Prostate gland (tissue), 2 donors: ENCODE results near the gene TNFAIP1. TPM values are rescaled to one million over a fixed set of nuclear protein-coding genes. Genes with fewer than 3 reads are reported as not detected.

Experiments
- DNase-seq: peaks from one replicate; pipeline ENCODE4 v3.0.0-alpha.2; 2019; ENCODE audit warnings: low spot score
- H3K27ac ChIP-seq, 2 donors: fragments of 200-600 bp; sonication (generic); 2 replicates each; pipeline ENCODE4 v1.5.1; 2017 to 2019
- H3K27me3 ChIP-seq: fragments of 200-600 bp; sonication (generic); replicated peaks from 2 replicates; pipeline ENCODE4 v1.5.1; 2019; ENCODE audit not compliant: insufficient read depth
- H3K36me3 ChIP-seq, 2 donors: fragments of 200-600 bp; sonication (generic); 1 replicate in 1 of 2; 2 replicates in 1 of 2; pipeline versions ENCODE4 v1.5.1 to v1.8.1; 2017 to 2019
- H3K4me1 ChIP-seq: fragments of 200-600 bp; sonication (generic); replicated peaks from 2 replicates; pipeline ENCODE4 v1.5.1; 2019
- H3K4me3 ChIP-seq, 2 donors: fragments of 200-600 bp; sonication (generic); 2 replicates each; pipeline ENCODE4 v1.5.1; 2017 to 2019
- H3K9me3 ChIP-seq: fragments of 200-600 bp; sonication (generic); 2 replicates; pipeline ENCODE4 v1.5.1; 2017
- CTCF ChIP-seq, 4 experiments: fragments of 200-600 bp in 2 of 4; fragments of 450-650 bp in 2 of 4; sonication (generic) in 2 of 4; IDR thresholded peaks; 1 replicate in 3 of 4; 2 replicates in 1 of 4; pipeline ENCODE4 v1.5.1; 2016 to 2019; ENCODE audit warnings: antibody characterized with exemption in 4 of 4, mild to moderate bottlenecking in 2 of 4, moderate library complexity in 2 of 4
- POLR2A ChIP-seq: fragments of 450-650 bp; IDR thresholded peaks from one replicate; pipeline ENCODE4 v1.6.1; 2016; ENCODE audit warnings: antibody characterized with exemption, mild to moderate bottlenecking
- POLR2AphosphoS5 ChIP-seq: sonication (generic); formaldehyde crosslinking; IDR thresholded peaks from one replicate; pipeline ENCODE4 v1.6.1; 2017; ENCODE audit warnings: antibody characterized with exemption
- WGBS: methylation state at CpG from one replicate; pipeline ENCODE4 v1.1.5; 2018; 5-methylcytosine and 5-hydroxymethylcytosine counted together
- intact Hi-C: fragments of 100-400 bp; cut with DNase I; formaldehyde crosslinking; loops from one replicate; pipeline ENCODE4 v1.14.2; 2022
- total RNA-seq, 2 donors: library from RNA; depleted of rRNA; stranded (reverse); fragments of >200 nt; gene quantifications; one replicate each; pipeline ENCODE4 v1.1.0, GENCODE V29; 2016

The TNFAIP1 gene
- total RNA-seq, 2 donors from 2014 or later: 32.2 to 63.1 TPM

DNA sequence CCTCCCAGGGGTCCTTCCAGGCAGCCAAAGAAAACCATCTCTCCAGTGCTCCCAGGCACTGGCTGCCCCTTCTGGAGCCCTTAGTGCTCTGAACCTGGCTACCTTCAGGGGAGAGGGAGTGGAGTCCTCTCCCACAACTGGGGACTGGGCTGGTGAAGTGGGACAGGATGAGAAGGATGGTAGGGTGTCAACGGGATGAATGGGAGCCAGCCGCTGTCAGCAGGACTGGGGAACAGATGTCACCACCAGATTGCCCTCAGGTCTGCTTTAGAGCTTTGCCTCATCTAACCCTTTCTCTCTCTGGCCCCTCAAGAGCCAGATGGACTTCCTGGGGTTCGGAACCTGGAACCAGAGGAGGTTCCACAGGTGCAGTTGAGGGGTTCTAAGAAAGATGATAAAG lies 29.9 kb downstream of the TNFAIP1 start:
- H3K9me3 ChIP-seq: no peaks in the 10 kb centered on the region
- H3K36me3 ChIP-seq: peaks cover 3 to 5% of the 10 kb centered on the region in 2 donors
- no peaks in the 10 kb centered on the region for H3K27me3 ChIP-seq
- H3K4me3 ChIP-seq: no peak overlapping the region
- DNase-seq: no peak
- 92% methylated on average over 3 of the region's 3 CpGs for WGBS
- no peak overlapping the region for H3K27ac ChIP-seq
- TF ChIP-seq POLR2AphosphoS5 (no peak), CTCF (IDR thresholded peaks at IDR 0.05) (no peak), POLR2A (no peak)
- H3K4me1 ChIP-seq: no peaks in the 10 kb centered on the region
- intact Hi-C loops: no loop called here

DNA sequence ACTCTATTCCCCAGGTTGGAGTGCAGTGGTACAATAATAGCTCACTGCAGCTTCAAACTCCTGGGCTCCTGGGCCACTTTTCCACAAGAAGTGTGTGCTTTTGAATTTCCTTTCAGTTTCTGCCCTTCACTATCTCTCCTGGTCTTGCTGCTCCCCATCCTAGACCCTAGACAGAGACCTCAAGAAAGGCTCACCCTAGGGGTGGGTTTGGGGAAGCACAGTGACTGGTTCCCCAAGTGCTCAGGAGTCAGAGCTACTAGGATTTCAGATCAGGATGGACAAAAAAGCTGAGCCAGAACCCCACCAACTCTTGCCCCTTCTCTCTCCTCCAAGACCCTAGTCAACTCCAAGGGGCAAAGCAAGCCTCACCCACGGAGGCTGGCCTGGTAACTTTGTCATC lies 31.0 kb downstream of the TNFAIP1 start:
- Histone ChIP-seq H3K4me1 (no peaks in the 10 kb centered on the region), H3K27me3 (no peaks in the 10 kb centered on the region), H3K9me3 (no peaks in the 10 kb centered on the region), H3K4me3 (no peak overlapping the region), H3K27ac (no peak overlapping the region), H3K36me3 (peaks cover 0 to under 1% of the 10 kb centered on the region in 2 donors)
- TF ChIP-seq POLR2AphosphoS5 (no peak), POLR2A (no peak), CTCF (IDR thresholded peaks at IDR 0.05) (no peak)
- intact Hi-C loops: no loop called here
- whole genome bisulfite sequencing: 58% methylated on average over 1 of the region's 1 CpG
- no peak for DNase-seq

DNA sequence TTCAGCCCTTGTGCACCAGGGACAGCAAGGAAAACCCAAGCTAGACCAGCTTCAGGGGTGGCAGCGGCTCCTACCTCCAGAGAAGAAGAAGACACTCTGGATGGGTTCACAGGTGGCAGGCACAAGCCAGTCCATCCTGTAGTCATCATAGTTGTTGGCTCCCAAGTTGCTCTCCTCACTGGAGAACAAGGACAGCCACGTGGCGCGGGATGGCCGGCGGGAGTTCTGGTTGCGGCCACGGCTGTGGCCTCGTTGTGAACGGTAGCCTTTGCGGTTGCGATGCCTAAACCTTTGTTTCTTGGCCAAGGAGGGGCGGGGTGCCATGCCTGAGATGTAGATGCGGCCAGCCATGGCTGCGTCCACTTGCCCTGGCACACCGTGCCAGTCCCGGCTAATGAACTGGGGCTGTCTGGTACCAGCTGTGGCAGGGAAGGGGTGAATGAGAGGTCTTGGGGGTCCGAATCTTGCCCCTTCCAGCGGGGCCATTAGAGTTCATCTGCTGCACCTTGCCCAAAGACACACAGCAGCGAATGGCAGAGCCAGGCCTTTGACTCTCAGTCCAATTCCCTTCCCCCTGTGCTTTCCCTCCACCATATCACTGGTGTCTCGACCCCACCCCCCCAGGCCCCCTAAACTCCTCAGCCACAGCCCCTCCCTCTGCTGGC lies 32.2 kb downstream of the TNFAIP1 start:
- 79% methylated on average over 18 of the region's 21 CpGs for WGBS
- intact Hi-C loops: no loop called here
- TF ChIP-seq CTCF (IDR thresholded peaks at IDR 0.05): no peak
- no peak for TF ChIP-seq POLR2AphosphoS5
- TF ChIP-seq POLR2A: no peak
- no peak overlapping the region for H3K4me3 ChIP-seq
- no peak for DNase-seq
- no peaks in the 10 kb centered on the region for H3K9me3 ChIP-seq
- H3K27ac ChIP-seq: no peak overlapping the region
- H3K27me3 ChIP-seq: no peaks in the 10 kb centered on the region
- H3K36me3 ChIP-seq: no peaks in the 10 kb centered on the region
- no peaks in the 10 kb centered on the region for H3K4me1 ChIP-seq

DNA sequence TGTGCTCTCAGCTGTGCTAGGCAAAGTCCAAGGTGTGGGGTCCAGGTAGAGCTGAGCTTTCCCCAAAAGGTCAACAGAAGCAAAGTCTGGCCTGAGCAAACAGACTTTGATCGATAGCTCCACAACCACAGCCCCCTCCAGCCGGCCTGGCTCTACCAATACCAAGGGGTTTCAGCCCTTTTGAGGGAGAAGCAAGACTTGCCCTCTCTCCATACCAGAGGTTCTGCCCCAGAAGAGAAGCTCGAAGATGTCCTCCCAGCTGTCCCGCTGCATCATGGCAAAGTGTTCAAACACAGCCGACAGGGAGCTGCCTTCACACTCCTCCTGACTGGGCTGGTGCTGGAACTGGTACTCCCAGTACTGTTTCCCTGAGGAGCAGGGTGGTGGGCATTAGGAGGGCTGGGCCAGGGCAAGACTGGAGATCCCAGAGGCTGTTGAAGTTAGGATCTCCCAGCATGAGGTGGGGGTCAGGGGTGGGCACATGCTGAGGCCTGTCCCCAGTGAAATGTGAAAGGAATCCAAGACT lies 32.8 kb downstream of the TNFAIP1 start:
- intact Hi-C loops: no loop called here
- no peaks in the 10 kb centered on the region for H3K4me1 ChIP-seq
- H3K27me3 ChIP-seq: no peaks in the 10 kb centered on the region
- no peaks in the 10 kb centered on the region for H3K36me3 ChIP-seq
- no peak overlapping the region for H3K4me3 ChIP-seq
- no peak overlapping the region for H3K27ac ChIP-seq
- WGBS: 85% methylated on average over 5 of the region's 5 CpGs
- no peaks in the 10 kb centered on the region for H3K9me3 ChIP-seq
- no peak for DNase-seq
- TF ChIP-seq POLR2A (no peak), POLR2AphosphoS5 (no peak), CTCF (IDR thresholded peaks at IDR 0.05) (no peak)
